CD4-positive, alpha-beta memory T cell (primary cell): Measurements from ENCODE around the gene EN1. TPM values are rescaled to one million over a fixed set of nuclear protein-coding genes. Genes with fewer than 3 reads are reported as not detected.

ENCODE experiments used
- CTCF ChIA-PET: fragments of 350-600 bp; sonication (Branson Sonifier 250); formaldehyde crosslinking; loops from one replicate; lab custom pipeline; 2021; ENCODE audit warnings: inconsistent platforms; ENCODE audit not compliant: partially characterized antibody; lab: Charles Lee
- POLR2A ChIA-PET: fragments of 350-600 bp; sonication (Branson Sonifier 250); formaldehyde crosslinking; loops from one replicate; lab custom pipeline; 2021; ENCODE audit not compliant: partially characterized antibody; lab: Charles Lee
- DNase-seq, 5 donors: peaks; one replicate each; pipeline versions ENCODE4 v3.0.0 to v3.0.0-alpha.2; 2020 to 2022; ENCODE audit warnings: mixed read lengths in 1 of 5
- H3K27ac ChIP-seq: one replicate; pipeline ENCODE4 v1.7.0; 2013; ENCODE audit warnings: low read depth, low read length
- H3K27me3 ChIP-seq: 2 replicates; pipeline ENCODE4 v1.7.0; 2013; ENCODE audit warnings: mild to moderate bottlenecking, low read length, moderate library complexity; ENCODE audit not compliant: insufficient read depth
- H3K36me3 ChIP-seq: 2 replicates; pipeline ENCODE4 v1.7.0; 2013; ENCODE audit warnings: mild to moderate bottlenecking, low read length, moderate library complexity; ENCODE audit not compliant: insufficient read depth
- H3K4me1 ChIP-seq: 2 replicates; pipeline ENCODE4 v1.7.0; 2013; ENCODE audit warnings: mild to moderate bottlenecking, low read length, moderate library complexity; ENCODE audit not compliant: insufficient read depth
- H3K4me3 ChIP-seq, 2 donors: one replicate each; pipeline ENCODE4 v1.7.0; 2013; ENCODE audit warnings: low read length in 2 of 2, mild to moderate bottlenecking in 1 of 2
- H3K9me3 ChIP-seq, 2 donors: one replicate each; pipeline ENCODE4 v1.7.0; 2013; ENCODE audit warnings: low read length in 2 of 2, control low read depth in 1 of 2; ENCODE audit not compliant: control insufficient read depth in 1 of 2
- H3K27ac Mint-ChIP-seq, 7 donors: one replicate each; pipeline ENCODE4 v1.8.0; 2020 to 2021; ENCODE audit warnings: mixed read lengths in 7 of 7, mild to moderate bottlenecking in 6 of 7, inconsistent platforms in 3 of 7, moderate library complexity in 3 of 7
- H3K27me3 Mint-ChIP-seq, 2 donors: one replicate each; pipeline ENCODE4 v1.8.0; 2020 to 2021; ENCODE audit warnings: mixed read lengths in 2 of 2
- H3K36me3 Mint-ChIP-seq, 2 donors: one replicate each; pipeline ENCODE4 v1.8.0; 2020 to 2021; ENCODE audit warnings: mixed read lengths in 2 of 2, inconsistent platforms in 1 of 2, mild to moderate bottlenecking in 1 of 2
- H3K4me1 Mint-ChIP-seq, 4 donors: one replicate each; pipeline ENCODE4 v1.8.0; 2020 to 2021; ENCODE audit warnings: mixed read lengths in 4 of 4, mild to moderate bottlenecking in 1 of 4
- H3K4me3 Mint-ChIP-seq, 8 donors: one replicate each; pipeline ENCODE4 v1.8.0; 2020 to 2021; ENCODE audit warnings: mixed read lengths in 8 of 8, mild to moderate bottlenecking in 7 of 8, moderate library complexity in 6 of 8, inconsistent platforms in 3 of 8
- H3K9me3 Mint-ChIP-seq, 8 donors: one replicate each; pipeline ENCODE4 v1.8.0; 2020 to 2021; ENCODE audit warnings: mixed read lengths in 8 of 8, mild to moderate bottlenecking in 5 of 8, inconsistent platforms in 3 of 8, moderate library complexity in 1 of 8
- intact Hi-C: fragments of 100-400 bp; cut with micrococcal nuclease; formaldehyde crosslinking; loops from one replicate; pipeline ENCODE4 v1.15.1; 2023
- polyA plus RNA-seq, 2 donors: library from polyadenylated mRNA; unstranded; fragments of 300-500 nt; fragmentation: Illumina TruSeq; gene quantifications; one replicate each; pipeline ENCODE4 v1.2.3, GENCODE V29; 2021
- total RNA-seq, 2 experiments: library from RNA; stranded (reverse); gene quantifications; one replicate each; pipeline ENCODE4 v1.2.3, GENCODE V29; 2021

EN1 gene
- total and polyA plus RNA-seq, 4 experiments from 2014 or later, result not detected

DNA sequence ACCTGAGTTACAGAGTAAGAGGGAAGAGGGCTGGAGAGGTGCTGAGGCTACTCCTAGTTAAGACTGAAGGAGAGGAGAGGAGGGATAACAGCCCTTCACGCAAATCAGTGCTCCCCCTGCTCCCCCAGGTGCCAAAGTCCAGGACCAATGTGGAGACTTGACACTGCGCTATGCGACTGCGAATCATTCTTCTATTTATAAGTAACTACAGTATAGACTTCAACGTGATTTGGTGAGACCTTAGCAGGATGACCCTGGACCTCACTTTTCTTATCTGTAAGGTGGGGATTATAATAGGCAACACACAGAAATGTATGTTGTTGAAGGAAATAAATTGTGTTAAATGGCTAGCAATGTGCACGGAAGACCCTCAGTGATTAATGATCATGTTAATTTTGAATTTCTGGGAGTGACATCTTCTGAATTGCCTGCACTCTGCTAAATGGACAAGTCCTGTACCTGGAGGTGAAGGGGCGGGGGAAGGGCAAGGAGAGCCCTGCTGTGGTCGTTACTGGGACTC, 11.0 kb downstream of the EN1 start:
- intact Hi-C loops, result no loop called here
- H3K4me1 Mint-ChIP-seq, result peaks cover 5 to 26% (median 15%) of the 10 kb centered on the region in 4 donors
- H3K4me3 Mint-ChIP-seq, result peak overlapping the region; percentile 59 to 89 (median 76)
- no peak for DNase-seq
- ChIA-PET CTCF (no interaction called here), POLR2A (no interaction called here)
- H3K27me3 ChIP-seq, result peaks cover 49% of the 10 kb centered on the region
- H3K27ac ChIP-seq, result no peak overlapping the region
- no peaks in the 10 kb centered on the region for H3K4me1 ChIP-seq
- H3K9me3 ChIP-seq, result no peaks in the 10 kb centered on the region
- peaks cover 67 to 68% of the 10 kb centered on the region in 2 donors for H3K27me3 Mint-ChIP-seq
- H3K9me3 Mint-ChIP-seq, result no peaks in the 10 kb centered on the region
- H3K27ac Mint-ChIP-seq, result no peak overlapping the region
- no peak overlapping the region for H3K4me3 ChIP-seq
- no peaks in the 10 kb centered on the region for H3K36me3 Mint-ChIP-seq
- no peaks in the 10 kb centered on the region for H3K36me3 ChIP-seq

GRCh38 chr2:118835746-118836410, 11.6 kb downstream of the EN1 start:
- POLR2A ChIA-PET, result no interaction called here
- no peaks in the 10 kb centered on the region for H3K36me3 ChIP-seq
- H3K27ac Mint-ChIP-seq, result no peak overlapping the region
- peaks cover 46% of the 10 kb centered on the region for H3K27me3 ChIP-seq
- peaks cover 3 to 20% (median 11%) of the 10 kb centered on the region in 4 donors for H3K4me1 Mint-ChIP-seq
- H3K27ac ChIP-seq, result no peak overlapping the region
- H3K27me3 Mint-ChIP-seq, result peaks cover 67% of the 10 kb centered on the region in 2 donors
- H3K4me1 ChIP-seq, result no peaks in the 10 kb centered on the region
- H3K9me3 ChIP-seq, result no peaks in the 10 kb centered on the region
- H3K4me3 Mint-ChIP-seq, result peak overlapping the region; percentile 59 to 89 (median 76)
- CTCF ChIA-PET, result no interaction called here
- no peak for DNase-seq
- no peak overlapping the region for H3K4me3 ChIP-seq
- no peaks in the 10 kb centered on the region for H3K9me3 Mint-ChIP-seq
- intact Hi-C loops, result no loop called here
- H3K36me3 Mint-ChIP-seq, result no peaks in the 10 kb centered on the region

GRCh38 chr2:118834901-118835745, 12.3 kb downstream of the EN1 start:
- no peak for DNase-seq
- Histone ChIP-seq H3K36me3 (no peaks in the 10 kb centered on the region), H3K27me3 (peaks cover 38% of the 10 kb centered on the region), H3K4me3 (no peak overlapping the region), H3K9me3 (no peaks in the 10 kb centered on the region), H3K4me1 (no peaks in the 10 kb centered on the region), H3K27ac (no peak overlapping the region)
- Mint-ChIP-seq H3K4me3 (peak overlapping the region; percentile 48 to 67 (median 59)), H3K27me3 (peaks cover 66% of the 10 kb centered on the region in 2 donors), H3K27ac (peak overlapping the region in 1 of 7 donors; percentile 68), H3K4me1 (peaks cover 2 to 17% (median 10%) of the 10 kb centered on the region in 4 donors), H3K9me3 (no peaks in the 10 kb centered on the region), H3K36me3 (no peaks in the 10 kb centered on the region)
- ChIA-PET POLR2A (no interaction called here), CTCF (no interaction called here)
- intact Hi-C loops, result no loop called here

- ChIA-PET POLR2A (no interaction called here), CTCF (no interaction called here)
- Histone ChIP-seq H3K4me3 (no peak overlapping the region), H3K36me3 (no peaks in the 10 kb centered on the region), H3K27me3 (peaks cover 34% of the 10 kb centered on the region), H3K9me3 (no peaks in the 10 kb centered on the region), H3K4me1 (no peaks in the 10 kb centered on the region), H3K27ac (no peak overlapping the region)
- H3K4me3 Mint-ChIP-seq, result peak overlapping the region in 4 of 8 donors; percentile 25 to 66 (median 42)
- H3K27me3 Mint-ChIP-seq, result peaks cover 65% of the 10 kb centered on the region in 2 donors
- peaks cover 2 to 17% (median 10%) of the 10 kb centered on the region in 4 donors for H3K4me1 Mint-ChIP-seq
- H3K36me3 Mint-ChIP-seq, result no peaks in the 10 kb centered on the region
- no peaks in the 10 kb centered on the region for H3K9me3 Mint-ChIP-seq
- intact Hi-C loops, result no loop called here
- H3K27ac Mint-ChIP-seq, result no peak overlapping the region
- no peak for DNase-seq
Measured at GRCh38 chr2:118834440-118834810, 13.0 kb downstream of the EN1 start.

GRCh38 chr2:118833716-118834439, 13.6 kb downstream of the EN1 start:
- Histone ChIP-seq H3K4me3 (no peak overlapping the region), H3K27me3 (peaks cover 32% of the 10 kb centered on the region), H3K36me3 (no peaks in the 10 kb centered on the region), H3K27ac (no peak overlapping the region), H3K4me1 (no peaks in the 10 kb centered on the region), H3K9me3 (no peaks in the 10 kb centered on the region)
- H3K27me3 Mint-ChIP-seq, result peaks cover 61% of the 10 kb centered on the region in 2 donors
- H3K4me1 Mint-ChIP-seq, result peaks cover 2 to 17% (median 10%) of the 10 kb centered on the region in 4 donors
- intact Hi-C loops, result no loop called here
- ChIA-PET POLR2A (no interaction called here), CTCF (no interaction called here)
- H3K36me3 Mint-ChIP-seq, result no peaks in the 10 kb centered on the region
- no peak for DNase-seq
- H3K9me3 Mint-ChIP-seq, result no peaks in the 10 kb centered on the region
- H3K4me3 Mint-ChIP-seq, result peak overlapping the region in 2 of 8 donors; percentile 38 to 66
- H3K27ac Mint-ChIP-seq, result no peak overlapping the region

DNA sequence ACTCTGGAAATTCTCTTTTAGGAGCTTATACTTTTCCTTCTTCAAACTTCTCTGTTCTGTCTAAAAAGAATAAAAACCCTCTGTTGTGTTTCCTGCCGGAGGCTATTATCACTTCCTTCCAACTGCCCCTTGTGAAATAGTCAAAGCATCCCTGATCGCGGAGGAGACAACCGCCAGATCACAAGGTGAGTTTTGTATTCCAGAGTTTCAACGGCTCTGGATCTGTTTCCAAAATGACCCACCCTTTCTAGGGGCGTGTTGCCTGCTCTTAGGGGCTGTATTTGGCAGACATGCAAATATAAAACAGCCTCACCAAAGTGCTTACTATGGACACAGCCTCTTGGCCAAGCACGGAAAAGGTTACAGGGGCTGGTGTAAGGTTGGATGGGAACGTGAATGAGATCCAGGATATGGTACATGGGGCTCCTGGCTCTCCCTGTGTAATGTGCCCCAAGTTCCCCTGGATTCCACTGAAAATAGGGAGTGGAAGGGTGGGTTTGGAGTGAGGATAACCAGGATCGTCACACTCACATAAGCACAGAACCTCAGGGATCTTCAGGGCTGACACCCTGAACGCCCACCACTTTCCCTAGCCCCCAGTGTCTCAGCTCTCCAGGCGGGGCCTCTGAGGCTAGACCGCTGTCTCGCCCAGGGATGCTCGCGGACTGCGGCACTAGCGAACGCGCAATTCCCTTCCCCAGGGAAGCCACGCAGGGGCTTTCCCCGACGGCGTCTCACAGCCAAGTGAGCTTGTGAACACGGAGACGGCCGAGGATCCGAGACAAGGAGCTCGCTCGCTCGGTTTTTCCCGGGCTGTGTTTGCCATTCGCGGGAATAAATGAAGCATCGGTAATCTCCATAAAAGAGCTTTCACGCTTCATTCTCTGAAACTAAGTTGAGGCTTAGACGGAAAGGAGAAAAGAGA, 14.4 kb downstream of the EN1 start:
- no peak for DNase-seq
- H3K27me3 ChIP-seq, result peaks cover 25% of the 10 kb centered on the region
- Mint-ChIP-seq H3K4me1 (peaks cover 2 to 17% (median 10%) of the 10 kb centered on the region in 4 donors), H3K9me3 (no peaks in the 10 kb centered on the region), H3K36me3 (no peaks in the 10 kb centered on the region), H3K4me3 (peak overlapping the region in 1 of 8 donors; percentile 11), H3K27ac (no peak overlapping the region), H3K27me3 (peaks cover 55 to 56% of the 10 kb centered on the region in 2 donors)
- POLR2A ChIA-PET, result no interaction called here
- H3K4me1 ChIP-seq, result no peaks in the 10 kb centered on the region
- no peaks in the 10 kb centered on the region for H3K36me3 ChIP-seq
- no peak overlapping the region for H3K27ac ChIP-seq
- no peak overlapping the region for H3K4me3 ChIP-seq
- H3K9me3 ChIP-seq, result no peaks in the 10 kb centered on the region
- CTCF ChIA-PET, result no interaction called here
- intact Hi-C loops, result no loop called here
